Type B pancreatic cell (in vitro differentiated cells): ENCODE data around the gene TTC23. TPM values are rescaled to one million over a fixed set of nuclear protein-coding genes. Genes with fewer than 3 reads are reported as not detected.

ENCODE experiments used
- DNase-seq: peaks from one replicate; pipeline ENCODE4 v3.0.0; 2021; ENCODE audit warnings: mixed read lengths; ENCODE audit not compliant: unreplicated experiment; ENCODE audit errors: extremely low spot score
- H3K27ac Mint-ChIP-seq: 2 replicates; pipeline ENCODE4 v1.8.0; 2021; ENCODE audit warnings: mild to moderate bottlenecking, mixed read lengths
- H3K27me3 Mint-ChIP-seq: 2 replicates; pipeline ENCODE4 v1.8.0; 2021; ENCODE audit warnings: mixed read lengths
- H3K36me3 Mint-ChIP-seq: 2 replicates; pipeline ENCODE4 v1.8.0; 2021; ENCODE audit warnings: mixed read lengths
- H3K4me1 Mint-ChIP-seq: one replicate; pipeline ENCODE4 v1.8.0; 2021; ENCODE audit warnings: mixed read lengths; ENCODE audit not compliant: unreplicated experiment
- H3K4me3 Mint-ChIP-seq: 2 replicates; pipeline ENCODE4 v1.8.0; 2021; ENCODE audit warnings: mild to moderate bottlenecking, mixed read lengths
- H3K9me3 Mint-ChIP-seq: 2 replicates; pipeline ENCODE4 v1.8.0; 2021; ENCODE audit warnings: mixed read lengths
- CTCF ChIP-seq: fragments of 200-600 bp; sonication (generic); conservative IDR thresholded peaks from 2 replicates; pipeline ENCODE4 v1.5.0; 2021; ENCODE audit warnings: antibody characterized with exemption, mild to moderate bottlenecking
- total RNA-seq: library from RNA; stranded (reverse); gene quantifications from 2 replicates; pipeline ENCODE4 v1.2.1, GENCODE V29; 2021; ENCODE audit warnings: low replicate concordance

TTC23 gene
- total RNA-seq, 1 donor from 2014 or later: 26.4 TPM

DNA sequence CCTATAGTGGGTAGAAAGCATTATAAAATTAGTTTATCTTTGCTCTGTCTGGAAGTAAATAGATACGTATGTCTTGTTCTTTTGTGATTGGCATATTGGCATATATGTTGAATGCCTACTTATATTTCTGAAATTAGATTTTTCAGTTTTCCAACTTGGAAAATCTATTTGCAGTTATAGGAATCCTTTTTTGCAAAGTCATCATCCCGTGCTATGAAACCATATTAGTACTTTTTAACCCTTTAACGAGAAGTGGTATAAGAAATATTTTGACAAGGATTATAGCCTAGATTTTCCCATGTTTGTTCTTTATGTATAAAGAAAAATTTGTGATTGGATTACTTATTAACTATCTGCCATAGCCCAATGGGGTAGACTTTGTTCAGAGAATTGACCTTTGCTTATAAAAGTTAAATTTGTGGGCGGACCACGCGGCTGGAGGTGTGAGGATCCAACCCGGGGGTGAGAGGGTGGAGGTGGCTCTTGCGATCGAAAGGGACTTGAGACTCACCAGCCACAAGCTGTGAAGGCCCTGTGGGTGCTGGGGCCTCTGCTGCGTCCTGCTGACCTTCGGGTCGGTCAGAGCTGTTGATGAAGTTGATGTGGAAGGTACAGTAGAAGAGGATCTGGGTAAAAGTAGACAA lies 7.8 kb upstream of the TTC23 start:
- Mint-ChIP-seq H3K4me1 (peaks cover 13% of the 10 kb centered on the region), H3K9me3 (no peaks in the 10 kb centered on the region), H3K27me3 (no peaks in the 10 kb centered on the region), H3K36me3 (peaks cover 5% of the 10 kb centered on the region), H3K4me3 (no peak overlapping the region), H3K27ac (no peak overlapping the region)
- TF ChIP-seq CTCF: no peak
- DNase-seq: no peak

GRCh38 chr15:99253381-99254090 lies 4.2 kb upstream of the TTC23 start:
- no peak for DNase-seq
- Mint-ChIP-seq H3K27ac (no peak overlapping the region), H3K36me3 (no peaks in the 10 kb centered on the region), H3K9me3 (no peaks in the 10 kb centered on the region), H3K4me1 (peaks cover 15% of the 10 kb centered on the region), H3K4me3 (peak overlapping the region; percentile 4), H3K27me3 (no peaks in the 10 kb centered on the region)
- TF ChIP-seq CTCF: no peak

DNA sequence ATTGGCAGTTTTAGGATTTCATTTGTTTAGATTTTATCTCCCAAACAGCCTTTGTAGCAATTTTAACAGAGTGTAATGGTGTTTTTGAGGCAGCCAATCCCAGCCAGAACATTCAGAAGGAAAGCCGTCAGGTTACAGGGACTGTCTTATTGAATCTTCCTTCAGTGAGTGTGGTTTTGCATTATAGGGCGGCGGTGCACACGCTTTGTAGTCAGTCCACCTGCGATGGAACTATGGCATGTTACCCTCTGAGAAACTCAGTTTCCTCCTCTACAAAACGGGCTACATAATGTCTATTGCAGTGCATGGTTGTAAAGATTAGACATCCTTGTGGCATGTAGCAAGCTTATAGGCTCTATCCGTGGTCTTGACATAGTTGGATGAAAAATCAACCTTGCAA lies 2.9 kb upstream of the TTC23 start:
- no peaks in the 10 kb centered on the region for H3K9me3 Mint-ChIP-seq

DNA sequence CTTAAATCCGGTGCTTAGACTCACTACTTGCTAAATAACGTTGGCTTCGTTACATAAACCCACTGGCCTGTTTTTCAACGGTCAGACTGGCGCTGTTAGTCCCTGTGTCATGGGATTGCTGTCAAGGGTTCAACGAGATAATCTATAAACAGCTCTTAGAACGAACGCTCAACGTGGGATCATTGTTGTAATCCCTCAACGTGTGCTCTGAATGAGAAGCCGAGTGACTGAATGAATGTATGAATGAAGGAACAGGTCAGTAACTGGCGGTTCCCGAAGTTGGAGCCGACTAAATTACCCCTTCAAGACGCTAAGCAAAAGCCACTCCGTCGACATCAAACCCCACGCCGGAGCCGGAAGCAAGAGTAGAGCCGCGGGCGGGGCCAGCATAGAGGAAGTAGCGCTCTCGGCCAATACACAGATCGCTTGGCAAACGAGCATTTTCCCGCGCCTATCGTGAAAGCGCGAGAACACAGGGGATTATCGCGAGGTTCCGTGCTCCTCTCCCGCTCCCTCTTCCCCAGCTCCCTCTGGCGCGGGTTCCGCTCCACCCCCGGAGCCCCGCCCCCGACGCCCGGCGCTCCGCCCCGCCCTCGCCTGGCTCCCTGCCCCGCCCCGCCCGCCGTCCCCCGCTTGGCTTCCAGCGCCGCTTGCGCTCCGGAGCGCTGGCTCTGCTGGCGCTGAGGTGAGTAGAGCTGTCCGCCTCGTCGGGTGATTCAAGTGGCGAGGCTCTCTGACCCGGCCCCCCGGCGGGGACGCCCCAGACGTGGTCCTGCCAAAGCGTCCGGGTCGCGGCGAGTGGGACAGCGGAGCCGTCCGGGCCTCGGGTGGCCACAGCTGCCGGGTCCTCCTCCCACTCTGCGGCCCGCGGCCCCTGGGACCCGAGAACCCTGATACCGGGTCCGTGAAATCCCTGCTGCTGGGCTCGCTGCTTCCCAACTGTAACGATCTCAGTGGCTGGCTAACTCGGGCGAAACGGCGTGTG lies 1.8 kb upstream of the TTC23 start, which contains the start of gene LRRC28:
Gene LRRC28 (plus strand): TSS at position 625 of the 985 bp plus-strand sequence. CDS start 4,477 bp downstream, outside the sequence.
- no peaks in the 10 kb centered on the region for H3K27me3 Mint-ChIP-seq
- peak; percentile 97 for DNase-seq
- H3K36me3 Mint-ChIP-seq: no peaks in the 10 kb centered on the region
- H3K9me3 Mint-ChIP-seq: no peaks in the 10 kb centered on the region
- H3K27ac Mint-ChIP-seq: peak within 1 kb of the TSS; percentile 78
- no peak for TF ChIP-seq CTCF
- peak within 1 kb of the TSS; percentile 93 for H3K4me3 Mint-ChIP-seq
- peaks cover 15% of the 10 kb centered on the region for H3K4me1 Mint-ChIP-seq

More for the DNA sequence above, 2.9 kb upstream of the TTC23 start:
- no peak for TF ChIP-seq CTCF
- Mint-ChIP-seq H3K4me1 (peaks cover 15% of the 10 kb centered on the region), H3K27ac (no peak overlapping the region), H3K27me3 (no peaks in the 10 kb centered on the region), H3K36me3 (no peaks in the 10 kb centered on the region), H3K4me3 (peak overlapping the region; percentile 93)
- DNase-seq: no peak

DNA sequence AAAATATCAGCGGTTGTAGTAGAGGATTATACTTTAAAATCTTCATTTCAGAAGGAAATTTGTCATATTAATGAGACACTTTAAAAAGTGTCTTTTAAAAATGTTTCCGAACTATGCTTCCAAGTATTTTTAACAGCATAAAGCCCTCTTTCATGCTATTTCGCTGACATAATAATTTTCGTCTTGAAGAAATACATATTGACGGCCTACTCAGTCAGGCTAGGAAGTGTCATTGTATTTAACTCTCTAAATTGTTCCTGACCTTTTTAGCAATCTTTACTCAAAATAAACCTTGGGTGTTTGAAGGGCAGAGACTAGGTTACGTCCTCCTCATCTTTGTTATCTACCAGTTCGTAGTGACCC lies 1.1 kb upstream of the TTC23 start:
- no peaks in the 10 kb centered on the region for H3K9me3 Mint-ChIP-seq

More for the DNA sequence above, 1.1 kb upstream of the TTC23 start:
- Mint-ChIP-seq H3K27me3 (no peaks in the 10 kb centered on the region), H3K36me3 (no peaks in the 10 kb centered on the region), H3K4me1 (peaks cover 15% of the 10 kb centered on the region), H3K4me3 (no peak overlapping the region), H3K27ac (no peak overlapping the region)
- TF ChIP-seq CTCF: no peak
- no peak for DNase-seq
